ENCODE data around the gene TENT5A.

TENT5A gene

DNA sequence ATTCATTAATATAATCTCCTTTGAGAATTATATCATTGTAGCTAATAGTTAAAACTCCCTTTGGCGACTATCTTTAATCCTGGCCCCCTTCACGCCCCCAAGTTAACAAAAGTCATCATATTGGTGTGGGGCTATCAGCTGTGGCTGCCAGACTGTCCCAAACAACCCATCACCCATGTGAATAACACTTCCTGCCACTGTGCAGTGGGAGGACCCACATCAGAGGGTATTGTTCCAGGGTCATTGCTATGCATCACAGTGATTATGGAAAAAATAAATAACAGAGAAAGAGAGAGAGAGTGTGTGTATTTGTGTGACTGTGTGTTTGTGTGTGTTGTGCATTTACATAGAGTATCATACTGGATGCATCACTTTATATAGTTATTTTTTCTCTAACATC lies 39.3 kb upstream of the TENT5A start:
- no peak for TF ChIP-seq EZH2 (IDR thresholded peaks at IDR 0.05)
- no peak for TF ChIP-seq FOXP2 (optimal IDR thresholded peaks at IDR 0.05; ENCODE audit: control extremely low read depth, extremely low read length, insufficient read depth)
- TF ChIP-seq POLR2AphosphoS5 (IDR thresholded peaks at IDR 0.05; ENCODE audit: borderline replicate concordance, low read depth, low read length): no peak
- no peak for DNase-seq (ENCODE audit: low read depth, low spot score)
- H3K9me3 ChIP-seq (ENCODE audit: low read depth, low read length): no peaks in the 10 kb centered on the region
- no peaks in the 10 kb centered on the region for H3K36me3 ChIP-seq (ENCODE audit: insufficient read depth, low read length)
- H3K9ac ChIP-seq (ENCODE audit: insufficient read length): no peak overlapping the region
- H3K27ac ChIP-seq: no peak overlapping the region
- no peak overlapping the region for H3K4me3 ChIP-seq

DNA sequence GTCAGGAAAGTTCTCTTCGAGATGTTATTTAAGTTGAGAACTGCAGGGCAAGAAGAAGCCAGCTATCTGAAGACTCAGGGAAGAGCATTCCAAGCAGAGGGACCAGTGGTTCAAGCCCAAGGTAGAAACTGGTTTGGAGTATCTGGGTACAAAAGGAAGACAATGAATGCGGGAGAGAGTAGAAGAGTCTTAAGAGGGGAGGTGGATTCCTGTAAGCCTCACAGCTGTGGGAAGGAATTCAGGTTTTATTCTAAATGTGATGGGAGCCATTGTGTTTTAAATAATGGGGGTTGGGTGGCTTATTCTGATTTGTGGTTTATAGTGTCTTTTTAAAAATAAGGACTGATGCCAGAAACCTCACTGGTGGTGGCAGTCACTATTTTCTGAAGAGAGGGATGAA lies 37.6 kb upstream of the TENT5A start:
- no peak overlapping the region for H3K4me3 ChIP-seq
- H3K9me3 ChIP-seq (ENCODE audit: low read depth, low read length): no peaks in the 10 kb centered on the region
- H3K36me3 ChIP-seq (ENCODE audit: insufficient read depth, low read length): no peaks in the 10 kb centered on the region
- H3K9ac ChIP-seq (ENCODE audit: insufficient read length): no peak overlapping the region
- no peak for DNase-seq (ENCODE audit: low read depth, low spot score)
- TF ChIP-seq FOXP2 (optimal IDR thresholded peaks at IDR 0.05; ENCODE audit: control extremely low read depth, extremely low read length, insufficient read depth): no peak
- no peak for TF ChIP-seq EZH2 (IDR thresholded peaks at IDR 0.05)
- no peak for TF ChIP-seq POLR2AphosphoS5 (IDR thresholded peaks at IDR 0.05; ENCODE audit: borderline replicate concordance, low read depth, low read length)
- no peak overlapping the region for H3K27ac ChIP-seq

DNA sequence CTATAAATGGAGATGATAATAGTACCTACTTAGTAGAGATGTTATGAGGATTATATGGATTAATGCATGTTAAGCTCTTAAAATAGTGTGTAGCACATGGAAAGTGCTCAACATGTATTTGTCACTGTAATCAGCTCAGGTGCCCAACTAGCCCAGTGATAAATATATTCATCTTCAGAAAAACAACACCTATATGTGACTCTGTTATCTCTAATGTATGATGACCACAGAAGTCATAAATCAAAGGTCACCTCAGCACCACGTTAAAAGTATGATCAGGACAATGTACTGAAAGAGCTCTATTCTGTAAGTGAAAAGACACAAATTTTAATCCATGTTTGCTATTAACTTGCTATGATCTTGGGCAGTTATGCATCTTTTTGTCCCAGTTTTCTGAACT lies 36.8 kb upstream of the TENT5A start:
- no peak for DNase-seq (ENCODE audit: low read depth, low spot score)
- H3K9ac ChIP-seq (ENCODE audit: insufficient read length): no peak overlapping the region
- TF ChIP-seq POLR2AphosphoS5 (IDR thresholded peaks at IDR 0.05; ENCODE audit: borderline replicate concordance, low read depth, low read length) (no peak), FOXP2 (optimal IDR thresholded peaks at IDR 0.05; ENCODE audit: control extremely low read depth, extremely low read length, insufficient read depth) (no peak), EZH2 (IDR thresholded peaks at IDR 0.05) (no peak)
- no peak overlapping the region for H3K27ac ChIP-seq
- H3K9me3 ChIP-seq (ENCODE audit: low read depth, low read length): no peaks in the 10 kb centered on the region
- H3K4me3 ChIP-seq: no peak overlapping the region
- H3K36me3 ChIP-seq (ENCODE audit: insufficient read depth, low read length): no peaks in the 10 kb centered on the region

DNA sequence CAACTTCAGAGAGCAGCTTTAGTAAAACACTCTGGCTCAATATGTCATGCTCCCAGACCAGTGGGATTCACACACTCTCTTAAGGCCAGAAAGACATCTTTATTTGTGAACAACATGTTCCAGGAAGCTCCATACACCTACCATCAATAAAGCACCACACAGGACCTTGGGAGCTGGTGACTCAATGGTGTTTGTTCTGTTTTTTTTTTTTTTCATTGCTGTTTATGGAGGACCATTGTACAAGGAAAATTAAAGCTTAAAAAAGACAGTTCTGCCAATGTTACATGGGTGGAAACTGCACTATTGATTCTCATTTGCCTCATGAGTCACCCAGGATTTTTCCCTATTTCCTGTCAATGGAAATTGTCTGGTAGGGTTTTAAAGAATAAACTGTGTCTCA lies 36.3 kb upstream of the TENT5A start:
- no peaks in the 10 kb centered on the region for H3K36me3 ChIP-seq (ENCODE audit: insufficient read depth, low read length)
- TF ChIP-seq POLR2AphosphoS5 (IDR thresholded peaks at IDR 0.05; ENCODE audit: borderline replicate concordance, low read depth, low read length) (no peak), EZH2 (IDR thresholded peaks at IDR 0.05) (no peak), FOXP2 (optimal IDR thresholded peaks at IDR 0.05; ENCODE audit: control extremely low read depth, extremely low read length, insufficient read depth) (no peak)
- H3K27ac ChIP-seq: no peak overlapping the region

DNA sequence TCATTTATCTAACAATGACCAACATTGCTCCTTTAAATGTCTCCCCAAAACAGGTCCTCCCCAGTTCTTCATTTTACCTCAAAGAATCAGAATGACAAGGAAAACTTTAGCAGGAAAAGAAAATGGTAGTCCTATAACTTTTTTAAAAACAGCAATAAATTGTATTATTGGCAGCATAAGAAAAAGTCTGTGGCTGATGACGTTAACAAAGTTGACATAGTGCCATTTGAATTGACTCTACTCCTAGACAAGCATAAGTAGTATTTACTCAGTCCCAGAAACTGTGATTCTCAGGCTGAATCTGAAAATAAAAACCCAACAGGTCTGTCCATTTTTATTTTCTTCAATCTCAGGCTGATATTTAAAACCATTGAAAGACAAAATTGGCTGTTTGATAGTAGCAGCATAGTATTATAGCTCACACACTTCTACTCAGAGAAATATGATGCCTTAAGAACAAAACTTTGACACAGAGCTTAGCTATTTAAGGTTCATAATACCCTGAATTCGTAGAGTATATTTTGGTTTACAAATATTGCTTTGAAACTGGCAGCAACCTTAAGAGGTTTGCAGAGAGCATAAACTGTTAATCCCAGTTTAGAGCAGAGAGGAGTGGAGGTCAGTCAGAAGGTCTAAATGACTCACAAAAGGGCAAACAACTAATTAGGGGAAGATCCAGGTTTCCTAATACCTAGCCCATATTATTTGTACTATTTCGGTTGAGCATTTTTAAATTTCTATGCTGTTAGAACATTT lies 35.0 kb upstream of the TENT5A start:
- TF ChIP-seq FOXP2 (optimal IDR thresholded peaks at IDR 0.05; ENCODE audit: control extremely low read depth, extremely low read length, insufficient read depth) (no peak), EZH2 (IDR thresholded peaks at IDR 0.05) (no peak), POLR2AphosphoS5 (IDR thresholded peaks at IDR 0.05; ENCODE audit: borderline replicate concordance, low read depth, low read length) (no peak)
- Histone ChIP-seq H3K9me3 (ENCODE audit: low read depth, low read length) (no peaks in the 10 kb centered on the region), H3K4me3 (no peak overlapping the region), H3K9ac (ENCODE audit: insufficient read length) (no peak overlapping the region), H3K36me3 (ENCODE audit: insufficient read depth, low read length) (no peaks in the 10 kb centered on the region), H3K27ac (no peak overlapping the region)
- DNase-seq (ENCODE audit: low read depth, low spot score): no peak

More for the DNA sequence above, 36.3 kb upstream of the TENT5A start:
- DNase-seq (ENCODE audit: low read depth, low spot score): no peak
- Histone ChIP-seq H3K9ac (ENCODE audit: insufficient read length) (no peak overlapping the region), H3K4me3 (no peak overlapping the region), H3K9me3 (ENCODE audit: low read depth, low read length) (no peaks in the 10 kb centered on the region)

DNA sequence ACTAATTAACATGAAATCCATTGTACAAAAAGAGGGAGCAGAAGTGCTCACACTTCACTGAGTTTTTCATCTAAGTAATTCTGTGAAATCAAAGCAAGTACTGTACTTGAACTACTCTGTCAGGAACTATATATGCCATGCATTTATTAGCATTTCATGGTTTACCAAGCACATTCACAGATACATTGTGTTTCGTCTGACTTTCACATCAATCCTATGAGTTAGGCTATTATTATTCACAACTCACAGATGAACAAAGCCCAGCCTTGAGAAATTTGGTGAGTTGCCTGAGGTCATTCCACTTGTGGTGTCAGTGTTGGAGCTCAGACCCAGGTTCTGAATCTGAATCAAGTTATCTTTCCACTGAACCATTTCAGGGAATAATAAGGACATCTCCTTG lies 33.7 kb upstream of the TENT5A start:
- H3K4me3 ChIP-seq: no peak overlapping the region
- H3K9ac ChIP-seq (ENCODE audit: insufficient read length): no peak overlapping the region
- DNase-seq (ENCODE audit: low read depth, low spot score): no peak
- no peaks in the 10 kb centered on the region for H3K36me3 ChIP-seq (ENCODE audit: insufficient read depth, low read length)
- no peaks in the 10 kb centered on the region for H3K9me3 ChIP-seq (ENCODE audit: low read depth, low read length)
- TF ChIP-seq POLR2AphosphoS5 (IDR thresholded peaks at IDR 0.05; ENCODE audit: borderline replicate concordance, low read depth, low read length): no peak
- TF ChIP-seq EZH2 (IDR thresholded peaks at IDR 0.05): no peak
- TF ChIP-seq FOXP2 (optimal IDR thresholded peaks at IDR 0.05; ENCODE audit: control extremely low read depth, extremely low read length, insufficient read depth): no peak
- H3K27ac ChIP-seq: no peak overlapping the region

DNA sequence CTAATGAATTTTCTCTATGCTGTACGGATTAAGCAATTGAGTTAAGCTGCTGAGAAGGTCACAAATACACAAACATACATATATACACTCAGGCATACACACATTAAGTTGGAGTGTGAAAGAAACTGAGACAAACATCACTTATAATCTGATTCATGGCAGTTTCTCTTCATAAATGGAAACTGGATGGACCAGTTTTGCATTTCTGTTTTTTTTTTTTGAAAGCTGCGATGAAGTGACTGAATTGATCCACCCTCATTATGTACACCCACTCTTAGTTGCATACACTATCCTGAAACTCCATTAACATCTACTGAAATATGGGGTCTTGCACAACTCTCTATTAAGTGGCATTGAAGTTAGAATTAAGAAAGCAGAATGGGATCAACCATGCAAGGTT lies 32.9 kb upstream of the TENT5A start:
- Histone ChIP-seq H3K4me3 (no peak overlapping the region), H3K36me3 (ENCODE audit: insufficient read depth, low read length) (no peaks in the 10 kb centered on the region), H3K9me3 (ENCODE audit: low read depth, low read length) (no peaks in the 10 kb centered on the region), H3K9ac (ENCODE audit: insufficient read length) (no peak overlapping the region), H3K27ac (no peak overlapping the region)
- DNase-seq (ENCODE audit: low read depth, low spot score): no peak
- no peak for TF ChIP-seq EZH2 (IDR thresholded peaks at IDR 0.05)
- TF ChIP-seq POLR2AphosphoS5 (IDR thresholded peaks at IDR 0.05; ENCODE audit: borderline replicate concordance, low read depth, low read length): no peak
- no peak for TF ChIP-seq FOXP2 (optimal IDR thresholded peaks at IDR 0.05; ENCODE audit: control extremely low read depth, extremely low read length, insufficient read depth)

DNA sequence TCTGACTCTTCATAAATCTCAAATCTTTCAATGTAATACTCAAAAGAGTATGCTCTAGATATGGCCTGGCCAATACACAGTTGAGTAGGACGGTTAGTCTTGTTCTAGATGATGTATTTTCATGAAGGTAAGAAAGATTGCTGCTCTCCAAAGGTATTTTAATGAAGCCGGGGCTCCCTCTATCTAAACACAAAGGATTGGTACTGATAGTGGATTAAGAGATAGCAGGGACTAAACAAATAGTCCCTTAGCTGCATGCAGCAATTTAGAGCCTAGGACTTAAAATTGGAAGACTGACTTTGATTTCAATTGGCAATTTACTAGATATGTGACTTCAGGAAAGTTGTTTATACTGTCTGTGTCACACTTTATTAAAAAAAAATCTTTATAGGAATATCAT lies 31.4 kb upstream of the TENT5A start:
- no peak for TF ChIP-seq FOXP2 (optimal IDR thresholded peaks at IDR 0.05; ENCODE audit: control extremely low read depth, extremely low read length, insufficient read depth)
- no peak for TF ChIP-seq POLR2AphosphoS5 (IDR thresholded peaks at IDR 0.05; ENCODE audit: borderline replicate concordance, low read depth, low read length)
- TF ChIP-seq EZH2 (IDR thresholded peaks at IDR 0.05): no peak
- DNase-seq (ENCODE audit: low read depth, low spot score): no peak
- H3K27ac ChIP-seq: no peak overlapping the region
- no peaks in the 10 kb centered on the region for H3K36me3 ChIP-seq (ENCODE audit: insufficient read depth, low read length)
- H3K4me3 ChIP-seq: no peak overlapping the region
- no peaks in the 10 kb centered on the region for H3K9me3 ChIP-seq (ENCODE audit: low read depth, low read length)
- no peak overlapping the region for H3K9ac ChIP-seq (ENCODE audit: insufficient read length)

DNA sequence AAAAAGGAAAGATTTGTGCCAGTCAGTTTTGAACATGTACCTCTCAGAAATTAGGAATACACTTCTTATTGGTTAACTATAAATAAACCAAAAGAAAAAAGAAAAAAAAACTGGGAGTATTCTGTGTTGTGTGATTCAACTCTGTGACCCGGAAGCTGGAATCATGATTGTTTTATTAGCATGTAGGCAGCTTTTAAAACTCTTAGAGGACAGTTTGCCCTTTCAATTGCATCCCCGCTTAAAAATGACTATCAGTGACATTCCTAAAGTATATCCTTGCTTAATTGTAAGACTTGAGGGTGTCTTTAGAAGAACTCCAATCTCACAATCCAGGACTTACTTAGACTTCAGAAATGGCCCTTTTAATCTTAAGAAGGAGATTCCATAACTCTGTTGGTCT lies 29.1 kb upstream of the TENT5A start:
- DNase-seq (ENCODE audit: low read depth, low spot score): no peak
- no peaks in the 10 kb centered on the region for H3K36me3 ChIP-seq (ENCODE audit: insufficient read depth, low read length)
- TF ChIP-seq POLR2AphosphoS5 (IDR thresholded peaks at IDR 0.05; ENCODE audit: borderline replicate concordance, low read depth, low read length) (no peak), FOXP2 (optimal IDR thresholded peaks at IDR 0.05; ENCODE audit: control extremely low read depth, extremely low read length, insufficient read depth) (no peak), EZH2 (IDR thresholded peaks at IDR 0.05) (no peak)
- no peaks in the 10 kb centered on the region for H3K9me3 ChIP-seq (ENCODE audit: low read depth, low read length)
- no peak overlapping the region for H3K9ac ChIP-seq (ENCODE audit: insufficient read length)
- H3K4me3 ChIP-seq: no peak overlapping the region
- no peak overlapping the region for H3K27ac ChIP-seq

Data from SK-N-MC (cell line).